ENCODE measurements around the gene HEXA.

DNA sequence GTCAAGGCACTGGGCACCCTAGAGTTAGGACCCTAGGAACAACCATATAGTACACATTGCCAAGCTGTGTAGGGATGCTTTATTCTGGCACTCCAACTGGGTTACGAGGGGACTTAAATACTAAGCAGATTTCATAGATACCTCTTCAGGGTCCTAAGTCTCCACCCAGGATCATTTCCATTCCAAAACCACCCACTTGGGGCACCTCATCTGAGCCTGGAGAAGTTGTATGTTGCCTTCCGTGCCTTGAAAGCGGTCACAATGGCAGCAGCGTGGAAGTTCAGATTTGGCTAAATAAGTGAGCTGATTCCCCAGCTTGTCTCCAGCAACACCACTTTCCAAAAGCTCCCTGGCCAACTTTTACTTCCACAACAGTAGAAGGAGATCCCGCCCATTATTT, 26.9 kb upstream of the HEXA start:
- TF ChIP-seq, protein P1, sequence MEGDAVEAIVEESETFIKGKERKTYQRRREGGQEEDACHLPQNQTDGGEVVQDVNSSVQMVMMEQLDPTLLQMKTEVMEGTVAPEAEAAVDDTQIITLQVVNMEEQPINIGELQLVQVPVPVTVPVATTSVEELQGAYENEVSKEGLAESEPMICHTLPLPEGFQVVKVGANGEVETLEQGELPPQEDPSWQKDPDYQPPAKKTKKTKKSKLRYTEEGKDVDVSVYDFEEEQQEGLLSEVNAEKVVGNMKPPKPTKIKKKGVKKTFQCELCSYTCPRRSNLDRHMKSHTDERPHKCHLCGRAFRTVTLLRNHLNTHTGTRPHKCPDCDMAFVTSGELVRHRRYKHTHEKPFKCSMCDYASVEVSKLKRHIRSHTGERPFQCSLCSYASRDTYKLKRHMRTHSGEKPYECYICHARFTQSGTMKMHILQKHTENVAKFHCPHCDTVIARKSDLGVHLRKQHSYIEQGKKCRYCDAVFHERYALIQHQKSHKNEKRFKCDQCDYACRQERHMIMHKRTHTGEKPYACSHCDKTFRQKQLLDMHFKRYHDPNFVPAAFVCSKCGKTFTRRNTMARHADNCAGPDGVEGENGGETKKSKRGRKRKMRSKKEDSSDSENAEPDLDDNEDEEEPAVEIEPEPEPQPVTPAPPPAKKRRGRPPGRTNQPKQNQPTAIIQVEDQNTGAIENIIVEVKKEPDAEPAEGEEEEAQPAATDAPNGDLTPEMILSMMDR (IDR thresholded peaks at IDR 0.05; ENCODE audit: poor library complexity, severe bottlenecking), result no peak
- TF ChIP-seq, protein P2, sequence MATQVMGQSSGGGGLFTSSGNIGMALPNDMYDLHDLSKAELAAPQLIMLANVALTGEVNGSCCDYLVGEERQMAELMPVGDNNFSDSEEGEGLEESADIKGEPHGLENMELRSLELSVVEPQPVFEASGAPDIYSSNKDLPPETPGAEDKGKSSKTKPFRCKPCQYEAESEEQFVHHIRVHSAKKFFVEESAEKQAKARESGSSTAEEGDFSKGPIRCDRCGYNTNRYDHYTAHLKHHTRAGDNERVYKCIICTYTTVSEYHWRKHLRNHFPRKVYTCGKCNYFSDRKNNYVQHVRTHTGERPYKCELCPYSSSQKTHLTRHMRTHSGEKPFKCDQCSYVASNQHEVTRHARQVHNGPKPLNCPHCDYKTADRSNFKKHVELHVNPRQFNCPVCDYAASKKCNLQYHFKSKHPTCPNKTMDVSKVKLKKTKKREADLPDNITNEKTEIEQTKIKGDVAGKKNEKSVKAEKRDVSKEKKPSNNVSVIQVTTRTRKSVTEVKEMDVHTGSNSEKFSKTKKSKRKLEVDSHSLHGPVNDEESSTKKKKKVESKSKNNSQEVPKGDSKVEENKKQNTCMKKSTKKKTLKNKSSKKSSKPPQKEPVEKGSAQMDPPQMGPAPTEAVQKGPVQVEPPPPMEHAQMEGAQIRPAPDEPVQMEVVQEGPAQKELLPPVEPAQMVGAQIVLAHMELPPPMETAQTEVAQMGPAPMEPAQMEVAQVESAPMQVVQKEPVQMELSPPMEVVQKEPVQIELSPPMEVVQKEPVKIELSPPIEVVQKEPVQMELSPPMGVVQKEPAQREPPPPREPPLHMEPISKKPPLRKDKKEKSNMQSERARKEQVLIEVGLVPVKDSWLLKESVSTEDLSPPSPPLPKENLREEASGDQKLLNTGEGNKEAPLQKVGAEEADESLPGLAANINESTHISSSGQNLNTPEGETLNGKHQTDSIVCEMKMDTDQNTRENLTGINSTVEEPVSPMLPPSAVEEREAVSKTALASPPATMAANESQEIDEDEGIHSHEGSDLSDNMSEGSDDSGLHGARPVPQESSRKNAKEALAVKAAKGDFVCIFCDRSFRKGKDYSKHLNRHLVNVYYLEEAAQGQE (IDR thresholded peaks at IDR 0.05; ENCODE audit: borderline replicate concordance), result no peak
- TF ChIP-seq RAD21 (conservative IDR thresholded peaks at IDR 0.05) (no peak), TAF1 (IDR thresholded peaks at IDR 0.05; ENCODE audit: low read depth) (no peak), POLR2AphosphoS5 (IDR thresholded peaks at IDR 0.05) (no peak), SMC3 (conservative IDR thresholded peaks at IDR 0.05; ENCODE audit: poor library complexity) (no peak), EZH2 (IDR thresholded peaks at IDR 0.05; ENCODE audit: borderline replicate concordance, insufficient read depth, low read length, poor library complexity, severe bottlenecking) (no peak), EP300 (conservative IDR thresholded peaks at IDR 0.05; ENCODE audit: poor library complexity, severe bottlenecking) (no peak), MXI1 (conservative IDR thresholded peaks at IDR 0.05; ENCODE audit: poor library complexity, severe bottlenecking) (no peak)

All from neural cell (in vitro differentiated cells).